Measurements from ENCODE around the gene WNT10A.
"Not testable (repeated sequence)": the region's sequence is repeated elsewhere in the genome, so short reads cannot be mapped to it uniquely, and the experiment has no call there.

The WNT10A gene

GRCh38 chr2:218894880-218895157, 14.2 kb downstream of the WNT10A start:
- no peak for DNase-seq

- no peak for DNase-seq
Measured at GRCh38 chr2:218895326-218895725, 14.7 kb downstream of the WNT10A start.

GRCh38 chr2:218895759-218896500, 15.3 kb downstream of the WNT10A start:
- DNase-seq: no peak

- peak; percentile 77 to 91 for DNase-seq
Measured at GRCh38 chr2:218896501-218897393, 16.1 kb downstream of the WNT10A start.

GRCh38 chr2:218897394-218898108, 16.9 kb downstream of the WNT10A start:
- DNase-seq: no peak

- peak; percentile 66 to 85 for DNase-seq
Measured at GRCh38 chr2:218898109-218898878, 17.6 kb downstream of the WNT10A start.

- DNase-seq: no peak
Measured at GRCh38 chr2:218899147-218899546, 18.5 kb downstream of the WNT10A start.

- no peak for DNase-seq
Measured at GRCh38 chr2:218902427-218902826, 21.8 kb downstream of the WNT10A start.

- DNase-seq: no peak
Measured at GRCh38 chr2:218904176-218904575, 23.5 kb downstream of the WNT10A start.

GRCh38 chr2:218908721-218909619, 28.3 kb downstream of the WNT10A start:
- DNase-seq: peak; percentile 87 to 88

GRCh38 chr2:218910741-218911140, 30.1 kb downstream of the WNT10A start:
- DNase-seq: no peak

- no peak for DNase-seq
Measured at GRCh38 chr2:218920504-218920903, 39.9 kb downstream of the WNT10A start.

GRCh38 chr2:218924757-218925156, 44.1 kb downstream of the WNT10A start:
- DNase-seq: no peak

- DNase-seq: no peak
Measured at GRCh38 chr2:218925434-218925833, 44.8 kb downstream of the WNT10A start.

- no peak for DNase-seq
Measured at GRCh38 chr2:218927422-218927821, 46.8 kb downstream of the WNT10A start.

- no peak for DNase-seq
Measured at GRCh38 chr2:218927876-218928275, 47.2 kb downstream of the WNT10A start.

- DNase-seq: not testable (repeated sequence)
Measured at GRCh38 chr2:218930488-218930887, 49.8 kb downstream of the WNT10A start.

GRCh38 chr2:218931751-218932150, 51.1 kb downstream of the WNT10A start:
- not testable (repeated sequence) for DNase-seq
